Fibroblast of lung (primary cell): Measurements from ENCODE around the gene BPGM. TPM values are rescaled to one million over a fixed set of nuclear protein-coding genes. Genes with fewer than 3 reads are reported as not detected.

Experiments used
- DNase-seq, 2 donors: peaks; one replicate each; pipeline versions ENCODE4 v3.0.0 to v3.0.0-alpha.2; 2010; ENCODE audit warnings: low read depth in 2 of 2
- H2AFZ ChIP-seq: 2 replicates; pipeline ENCODE4 v1.5.1; 2012; ENCODE audit warnings: low read length, control low read depth, inconsistent platforms
- H3K27ac ChIP-seq: 2 replicates; pipeline ENCODE4 v1.5.1; 2011; ENCODE audit warnings: low read length, control low read depth; ENCODE audit not compliant: insufficient read depth
- H3K27me3 ChIP-seq: 2 replicates; pipeline ENCODE4 v1.5.1; 2011; ENCODE audit warnings: mild to moderate bottlenecking, low read length; ENCODE audit not compliant: control insufficient read depth, insufficient read depth
- H3K36me3 ChIP-seq: 2 replicates; pipeline ENCODE4 v1.5.1; 2011; ENCODE audit warnings: low read length; ENCODE audit not compliant: control insufficient read depth, insufficient read depth
- H3K4me1 ChIP-seq: 2 replicates; pipeline ENCODE4 v1.5.1; 2011; ENCODE audit warnings: low read length; ENCODE audit not compliant: control insufficient read depth, insufficient read depth; ENCODE audit errors: extremely low read depth
- H3K4me2 ChIP-seq: 2 replicates; pipeline ENCODE4 v1.5.1; 2011; ENCODE audit warnings: low read length, control low read depth; ENCODE audit not compliant: insufficient read depth; ENCODE audit errors: extremely low read depth
- H3K4me3 ChIP-seq, 4 experiments: fragments of 200-600 bp in 1 of 4; sonication (generic) in 1 of 4; replicated peaks in 1 of 4; 2 replicates each; pipeline ENCODE4 v1.5.1; 2011 to 2016; ENCODE audit warnings: low read length in 4 of 4, low read depth in 3 of 4, mild to moderate bottlenecking in 3 of 4, control low read depth in 2 of 4, inconsistent platforms in 1 of 4, mixed read lengths in 1 of 4; ENCODE audit not compliant: insufficient read depth in 1 of 4; ENCODE audit errors: control extremely low read depth in 1 of 4
- H3K79me2 ChIP-seq: 2 replicates; pipeline ENCODE4 v1.5.1; 2012; ENCODE audit warnings: mild to moderate bottlenecking, low read length, inconsistent platforms; ENCODE audit not compliant: control insufficient read depth, insufficient read depth
- H3K9ac ChIP-seq: 2 replicates; pipeline ENCODE4 v1.5.1; 2011; ENCODE audit warnings: mild to moderate bottlenecking, low read length, control low read depth; ENCODE audit not compliant: insufficient read depth
- H3K9me3 ChIP-seq: 2 replicates; pipeline ENCODE4 v1.5.1; 2012; ENCODE audit warnings: low read depth, low read length; ENCODE audit not compliant: control insufficient read depth, insufficient read depth
- H4K20me1 ChIP-seq: 2 replicates; pipeline ENCODE4 v1.5.1; 2011; ENCODE audit warnings: low read length; ENCODE audit not compliant: control insufficient read depth, insufficient read depth; ENCODE audit errors: extremely low read depth
- CTCF ChIP-seq, 2 donors: IDR thresholded peaks in 1 of 2; conservative IDR thresholded peaks in 1 of 2; 1 replicate in 1 of 2; 2 replicates in 1 of 2; pipeline ENCODE4 v1.5.1; 2011 to 2012; ENCODE audit warnings: low read length in 2 of 2, control low read depth in 1 of 2, inconsistent platforms in 1 of 2, low read depth in 1 of 2, mild to moderate bottlenecking in 1 of 2
- EZH2 ChIP-seq: IDR thresholded peaks from 2 replicates; pipeline ENCODE4 v1.5.1; 2012; ENCODE audit warnings: low read length, control low read depth, mild to moderate bottlenecking; ENCODE audit errors: missing control alignments
- polyA plus RNA-seq, 2 donors: library from polyadenylated mRNA; depleted of rRNA in 1 of 2; stranded (reverse) in 1 of 2; unstranded in 1 of 2; fragments of >200 nt; gene quantifications; 2 replicates each; pipeline ENCODE4 v1.2.1, GENCODE V29; 2011 to 2012; ENCODE audit warnings: missing spikeins in 1 of 2
- total RNA-seq: library from RNA; depleted of rRNA; stranded (reverse); fragments of >200 nt; gene quantifications from 2 replicates; pipeline ENCODE4 v1.2.1, GENCODE V29; 2014

Gene BPGM
- total and polyA plus RNA-seq, 2 donors (not counting 1 experiment from before 2014, with no cell fraction given): 25.8 to 29.7 TPM

GRCh38 chr7:134703241-134703594 is 56.6 kb downstream of the BPGM start:
- Histone ChIP-seq H2AFZ (no peak overlapping the region), H3K9me3 (no peaks in the 10 kb centered on the region)
- no peak for DNase-seq

GRCh38 chr7:134703782-134704181 is 57.1 kb downstream of the BPGM start:
- Histone ChIP-seq H3K36me3 (no peaks in the 10 kb centered on the region), H3K79me2 (no peaks in the 10 kb centered on the region), H3K4me3 (no peak overlapping the region), H2AFZ (no peak overlapping the region), H3K27me3 (no peaks in the 10 kb centered on the region), H3K9ac (peak overlapping the region; percentile 62), H3K4me2 (peak overlapping the region; percentile 49), H3K4me1 (peaks cover 13% of the 10 kb centered on the region), H3K27ac (peak overlapping the region; percentile 87), H4K20me1 (no peaks in the 10 kb centered on the region), H3K9me3 (no peaks in the 10 kb centered on the region)
- no peak for TF ChIP-seq CTCF (conservative IDR thresholded peaks at IDR 0.05 in 1 of 2, IDR thresholded peaks at IDR 0.05 in 1 of 2; ENCODE audit: low read depth in 1 of 2, low read length in 2 of 2)
- no peak for TF ChIP-seq EZH2
- peak; percentile 88 to 94 for DNase-seq

More at GRCh38 chr7:134703241-134703594, 56.6 kb downstream of the BPGM start:
- Histone ChIP-seq H3K27me3 (no peaks in the 10 kb centered on the region), H4K20me1 (no peaks in the 10 kb centered on the region), H3K27ac (peak overlapping the region; percentile 87), H3K9ac (peak overlapping the region; percentile 62), H3K4me3 (no peak overlapping the region), H3K79me2 (no peaks in the 10 kb centered on the region), H3K4me2 (no peak overlapping the region), H3K36me3 (no peaks in the 10 kb centered on the region), H3K4me1 (peaks cover 13% of the 10 kb centered on the region)
- TF ChIP-seq CTCF (conservative IDR thresholded peaks at IDR 0.05 in 1 of 2, IDR thresholded peaks at IDR 0.05 in 1 of 2; ENCODE audit: low read depth in 1 of 2, low read length in 2 of 2): no peak
- TF ChIP-seq EZH2: no peak

GRCh38 chr7:134704827-134705226 is 58.2 kb downstream of the BPGM start:
- Histone ChIP-seq H3K36me3 (no peaks in the 10 kb centered on the region), H3K4me1 (peaks cover 13% of the 10 kb centered on the region), H2AFZ (no peak overlapping the region), H3K4me2 (no peak overlapping the region), H3K9me3 (no peaks in the 10 kb centered on the region), H3K79me2 (no peaks in the 10 kb centered on the region), H3K27me3 (no peaks in the 10 kb centered on the region), H3K4me3 (no peak overlapping the region), H3K9ac (no peak overlapping the region), H3K27ac (no peak overlapping the region), H4K20me1 (no peaks in the 10 kb centered on the region)
- DNase-seq: no peak
- no peak for TF ChIP-seq CTCF (conservative IDR thresholded peaks at IDR 0.05 in 1 of 2, IDR thresholded peaks at IDR 0.05 in 1 of 2; ENCODE audit: low read depth in 1 of 2, low read length in 2 of 2)
- TF ChIP-seq EZH2: no peak
